Measurements from ENCODE around the gene MTREX. TPM values are rescaled to one million over a fixed set of nuclear protein-coding genes. Genes with fewer than 3 reads are reported as not detected.
A peak's percentile ranks its signal among the peaks of the same experiment; 100 is the strongest.

MTREX gene
- total RNA-seq, 1 donor, result 73.8 TPM

- Histone ChIP-seq H3K27ac (ENCODE audit: low read depth, low read length) (no peak overlapping the region), H3K9me3 (ENCODE audit: low read depth, low read length) (no peaks in the 10 kb centered on the region), H3K27me3 (ENCODE audit: insufficient read depth, low read length) (no peaks in the 10 kb centered on the region), H3K4me2 (ENCODE audit: insufficient read depth, low read length) (no peak overlapping the region), H4K20me1 (ENCODE audit: insufficient read depth, low read length) (no peaks in the 10 kb centered on the region), H3K36me3 (ENCODE audit: insufficient read depth, low read length) (peaks cover 6% of the 10 kb centered on the region), H3K79me2 (ENCODE audit: insufficient read depth, low read length) (peaks cover 54% of the 10 kb centered on the region), H2AFZ (ENCODE audit: low read length) (no peak overlapping the region), H3K4me3 (ENCODE audit: insufficient read depth, low read length) (no peak overlapping the region), H3K4me1 (ENCODE audit: insufficient read depth, low read length) (peaks cover 5% of the 10 kb centered on the region)
- TF ChIP-seq, protein P1, sequence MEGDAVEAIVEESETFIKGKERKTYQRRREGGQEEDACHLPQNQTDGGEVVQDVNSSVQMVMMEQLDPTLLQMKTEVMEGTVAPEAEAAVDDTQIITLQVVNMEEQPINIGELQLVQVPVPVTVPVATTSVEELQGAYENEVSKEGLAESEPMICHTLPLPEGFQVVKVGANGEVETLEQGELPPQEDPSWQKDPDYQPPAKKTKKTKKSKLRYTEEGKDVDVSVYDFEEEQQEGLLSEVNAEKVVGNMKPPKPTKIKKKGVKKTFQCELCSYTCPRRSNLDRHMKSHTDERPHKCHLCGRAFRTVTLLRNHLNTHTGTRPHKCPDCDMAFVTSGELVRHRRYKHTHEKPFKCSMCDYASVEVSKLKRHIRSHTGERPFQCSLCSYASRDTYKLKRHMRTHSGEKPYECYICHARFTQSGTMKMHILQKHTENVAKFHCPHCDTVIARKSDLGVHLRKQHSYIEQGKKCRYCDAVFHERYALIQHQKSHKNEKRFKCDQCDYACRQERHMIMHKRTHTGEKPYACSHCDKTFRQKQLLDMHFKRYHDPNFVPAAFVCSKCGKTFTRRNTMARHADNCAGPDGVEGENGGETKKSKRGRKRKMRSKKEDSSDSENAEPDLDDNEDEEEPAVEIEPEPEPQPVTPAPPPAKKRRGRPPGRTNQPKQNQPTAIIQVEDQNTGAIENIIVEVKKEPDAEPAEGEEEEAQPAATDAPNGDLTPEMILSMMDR (IDR thresholded peaks at IDR 0.05; ENCODE audit: extremely low read depth, low read depth, low read length), result no peak
- DNase-seq (ENCODE audit: insufficient read length, low spot score, missing footprints), result no peak
Measured at GRCh38 chr5:55324006-55324405, 16.2 kb downstream of the MTREX start.

GRCh38 chr5:55324815-55325418 is 17.1 kb downstream of the MTREX start:
- H3K4me3 ChIP-seq (ENCODE audit: insufficient read depth, low read length), result no peak overlapping the region
- DNase-seq (ENCODE audit: insufficient read length, low spot score, missing footprints), result no peak

GRCh38 chr5:55325621-55326020 is 17.8 kb downstream of the MTREX start:
- Histone ChIP-seq H3K4me3 (ENCODE audit: insufficient read depth, low read length) (no peak overlapping the region), H3K79me2 (ENCODE audit: insufficient read depth, low read length) (peaks cover 43% of the 10 kb centered on the region), H3K36me3 (ENCODE audit: insufficient read depth, low read length) (peaks cover 12% of the 10 kb centered on the region), H2AFZ (ENCODE audit: low read length) (no peak overlapping the region), H3K4me2 (ENCODE audit: insufficient read depth, low read length) (no peak overlapping the region), H3K27me3 (ENCODE audit: insufficient read depth, low read length) (no peaks in the 10 kb centered on the region), H3K27ac (ENCODE audit: low read depth, low read length) (no peak overlapping the region), H4K20me1 (ENCODE audit: insufficient read depth, low read length) (no peaks in the 10 kb centered on the region), H3K9me3 (ENCODE audit: low read depth, low read length) (no peaks in the 10 kb centered on the region), H3K4me1 (ENCODE audit: insufficient read depth, low read length) (peaks cover 2% of the 10 kb centered on the region)
- TF ChIP-seq, protein P1 (IDR thresholded peaks at IDR 0.05; ENCODE audit: extremely low read depth, low read depth, low read length), result no peak
- no peak for DNase-seq (ENCODE audit: insufficient read length, low spot score, missing footprints)

More at GRCh38 chr5:55324815-55325418, 17.1 kb downstream of the MTREX start:
- peaks cover 12% of the 10 kb centered on the region for H3K36me3 ChIP-seq (ENCODE audit: insufficient read depth, low read length)
- no peaks in the 10 kb centered on the region for H4K20me1 ChIP-seq (ENCODE audit: insufficient read depth, low read length)
- no peak overlapping the region for H3K27ac ChIP-seq (ENCODE audit: low read depth, low read length)
- peaks cover 49% of the 10 kb centered on the region for H3K79me2 ChIP-seq (ENCODE audit: insufficient read depth, low read length)
- H3K9me3 ChIP-seq (ENCODE audit: low read depth, low read length), result no peaks in the 10 kb centered on the region
- no peak overlapping the region for H3K4me2 ChIP-seq (ENCODE audit: insufficient read depth, low read length)
- H3K4me1 ChIP-seq (ENCODE audit: insufficient read depth, low read length), result peaks cover 5% of the 10 kb centered on the region
- no peak overlapping the region for H2AFZ ChIP-seq (ENCODE audit: low read length)
- TF ChIP-seq, protein P1 (IDR thresholded peaks at IDR 0.05; ENCODE audit: extremely low read depth, low read depth, low read length), result peak; percentile 70
- H3K27me3 ChIP-seq (ENCODE audit: insufficient read depth, low read length), result no peaks in the 10 kb centered on the region

- peaks cover 12% of the 10 kb centered on the region for H3K36me3 ChIP-seq (ENCODE audit: insufficient read depth, low read length)
- no peaks in the 10 kb centered on the region for H3K4me1 ChIP-seq (ENCODE audit: insufficient read depth, low read length)
- H2AFZ ChIP-seq (ENCODE audit: low read length), result no peak overlapping the region
- H3K4me2 ChIP-seq (ENCODE audit: insufficient read depth, low read length), result no peak overlapping the region
- H3K27me3 ChIP-seq (ENCODE audit: insufficient read depth, low read length), result no peaks in the 10 kb centered on the region
- H3K9me3 ChIP-seq (ENCODE audit: low read depth, low read length), result no peaks in the 10 kb centered on the region
- peak; percentile 35 for DNase-seq (ENCODE audit: insufficient read length, low spot score, missing footprints)
- H3K27ac ChIP-seq (ENCODE audit: low read depth, low read length), result no peak overlapping the region
- H3K4me3 ChIP-seq (ENCODE audit: insufficient read depth, low read length), result no peak overlapping the region
- no peaks in the 10 kb centered on the region for H4K20me1 ChIP-seq (ENCODE audit: insufficient read depth, low read length)
- TF ChIP-seq, protein P1 (IDR thresholded peaks at IDR 0.05; ENCODE audit: extremely low read depth, low read depth, low read length), result no peak
- H3K79me2 ChIP-seq (ENCODE audit: insufficient read depth, low read length), result peaks cover 34% of the 10 kb centered on the region
Measured at GRCh38 chr5:55327281-55327680, 19.5 kb downstream of the MTREX start.

Data from osteoblast (primary cell).